ENCODE results near the gene AMIGO1.

The AMIGO1 gene

GRCh38 chr1:109547463-109548320 is 38.2 kb upstream of the AMIGO1 start:
- Histone ChIP-seq H3K4me2 (ENCODE audit: low read length) (peak overlapping the region; percentile 79), H3K27ac (peak overlapping the region; percentile 90), H3K4me3 (ENCODE audit: low read depth, low read length) (peak overlapping the region; percentile 97), H3K9ac (peak overlapping the region; percentile 61), H3K4me1 (peaks cover 6% of the 10 kb centered on the region), H3K27me3 (ENCODE audit: control insufficient read depth, insufficient read depth, low read length) (no peaks in the 10 kb centered on the region), H3K9me3 (ENCODE audit: control insufficient read depth, low read length) (no peaks in the 10 kb centered on the region), H2AFZ (peak overlapping the region; percentile 69), H3K79me2 (peaks cover 24% of the 10 kb centered on the region), H3K36me3 (ENCODE audit: control insufficient read depth, insufficient read depth, low read length) (no peaks in the 10 kb centered on the region)
- TF ChIP-seq, protein P1, sequence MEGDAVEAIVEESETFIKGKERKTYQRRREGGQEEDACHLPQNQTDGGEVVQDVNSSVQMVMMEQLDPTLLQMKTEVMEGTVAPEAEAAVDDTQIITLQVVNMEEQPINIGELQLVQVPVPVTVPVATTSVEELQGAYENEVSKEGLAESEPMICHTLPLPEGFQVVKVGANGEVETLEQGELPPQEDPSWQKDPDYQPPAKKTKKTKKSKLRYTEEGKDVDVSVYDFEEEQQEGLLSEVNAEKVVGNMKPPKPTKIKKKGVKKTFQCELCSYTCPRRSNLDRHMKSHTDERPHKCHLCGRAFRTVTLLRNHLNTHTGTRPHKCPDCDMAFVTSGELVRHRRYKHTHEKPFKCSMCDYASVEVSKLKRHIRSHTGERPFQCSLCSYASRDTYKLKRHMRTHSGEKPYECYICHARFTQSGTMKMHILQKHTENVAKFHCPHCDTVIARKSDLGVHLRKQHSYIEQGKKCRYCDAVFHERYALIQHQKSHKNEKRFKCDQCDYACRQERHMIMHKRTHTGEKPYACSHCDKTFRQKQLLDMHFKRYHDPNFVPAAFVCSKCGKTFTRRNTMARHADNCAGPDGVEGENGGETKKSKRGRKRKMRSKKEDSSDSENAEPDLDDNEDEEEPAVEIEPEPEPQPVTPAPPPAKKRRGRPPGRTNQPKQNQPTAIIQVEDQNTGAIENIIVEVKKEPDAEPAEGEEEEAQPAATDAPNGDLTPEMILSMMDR (IDR thresholded peaks at IDR 0.05): no peak

GRCh38 chr1:109546311-109547109 is 37.0 kb upstream of the AMIGO1 start:
- H3K9ac ChIP-seq: no peak overlapping the region
- H3K36me3 ChIP-seq (ENCODE audit: control insufficient read depth, insufficient read depth, low read length): no peaks in the 10 kb centered on the region
- no peaks in the 10 kb centered on the region for H3K27me3 ChIP-seq (ENCODE audit: control insufficient read depth, insufficient read depth, low read length)
- peak overlapping the region; percentile 97 for H3K4me3 ChIP-seq (ENCODE audit: low read depth, low read length)
- H2AFZ ChIP-seq: peak overlapping the region; percentile 66
- peak overlapping the region; percentile 47 for H3K27ac ChIP-seq
- H3K79me2 ChIP-seq: peaks cover 23% of the 10 kb centered on the region
- H3K4me1 ChIP-seq: peaks cover 6% of the 10 kb centered on the region
- peak overlapping the region; percentile 79 for H3K4me2 ChIP-seq (ENCODE audit: low read length)
- TF ChIP-seq, protein P1 (IDR thresholded peaks at IDR 0.05): peak; percentile 76
- H3K9me3 ChIP-seq (ENCODE audit: control insufficient read depth, low read length): no peaks in the 10 kb centered on the region

- no peak overlapping the region for H3K9ac ChIP-seq
- TF ChIP-seq, protein P1 (IDR thresholded peaks at IDR 0.05): no peak
These were observed 34.6 kb upstream of the AMIGO1 start for GRCh38 chr1:109543988-109544735.

DNA sequence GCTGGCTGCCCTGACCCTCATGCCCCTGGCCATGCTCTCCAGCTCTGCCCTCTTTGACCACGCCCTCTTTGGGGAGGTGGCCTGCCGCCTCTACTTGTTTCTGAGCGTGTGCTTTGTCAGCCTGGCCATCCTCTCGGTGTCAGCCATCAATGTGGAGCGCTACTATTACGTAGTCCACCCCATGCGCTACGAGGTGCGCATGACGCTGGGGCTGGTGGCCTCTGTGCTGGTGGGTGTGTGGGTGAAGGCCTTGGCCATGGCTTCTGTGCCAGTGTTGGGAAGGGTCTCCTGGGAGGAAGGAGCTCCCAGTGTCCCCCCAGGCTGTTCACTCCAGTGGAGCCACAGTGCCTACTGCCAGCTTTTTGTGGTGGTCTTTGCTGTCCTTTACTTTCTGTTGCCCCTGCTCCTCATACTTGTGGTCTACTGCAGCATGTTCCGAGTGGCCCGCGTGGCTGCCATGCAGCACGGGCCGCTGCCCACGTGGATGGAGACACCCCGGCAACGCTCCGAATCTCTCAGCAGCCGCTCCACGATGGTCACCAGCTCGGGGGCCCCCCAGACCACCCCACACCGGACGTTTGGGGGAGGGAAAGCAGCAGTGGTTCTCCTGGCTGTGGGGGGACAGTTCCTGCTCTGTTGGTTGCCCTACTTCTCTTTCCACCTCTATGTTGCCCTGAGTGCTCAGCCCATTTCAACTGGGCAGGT is 33.9 kb upstream of the AMIGO1 start:
- H3K27me3 ChIP-seq (ENCODE audit: control insufficient read depth, insufficient read depth, low read length): no peaks in the 10 kb centered on the region
- H3K79me2 ChIP-seq: peaks cover 3% of the 10 kb centered on the region
- no peak overlapping the region for H3K4me2 ChIP-seq (ENCODE audit: low read length)
- no peaks in the 10 kb centered on the region for H3K36me3 ChIP-seq (ENCODE audit: control insufficient read depth, insufficient read depth, low read length)
- H3K9me3 ChIP-seq (ENCODE audit: control insufficient read depth, low read length): no peaks in the 10 kb centered on the region
- TF ChIP-seq, protein P1 (IDR thresholded peaks at IDR 0.05): no peak
- H3K27ac ChIP-seq: no peak overlapping the region
- no peak overlapping the region for H3K9ac ChIP-seq
- no peak overlapping the region for H3K4me3 ChIP-seq (ENCODE audit: low read depth, low read length)
- H2AFZ ChIP-seq: no peak overlapping the region
- H3K4me1 ChIP-seq: peaks cover 6% of the 10 kb centered on the region

More at GRCh38 chr1:109543988-109544735, 34.6 kb upstream of the AMIGO1 start:
- H3K36me3 ChIP-seq (ENCODE audit: control insufficient read depth, insufficient read depth, low read length): no peaks in the 10 kb centered on the region
- no peaks in the 10 kb centered on the region for H3K27me3 ChIP-seq (ENCODE audit: control insufficient read depth, insufficient read depth, low read length)
- H3K27ac ChIP-seq: no peak overlapping the region
- no peak overlapping the region for H2AFZ ChIP-seq
- H3K79me2 ChIP-seq: peaks cover 9% of the 10 kb centered on the region
- H3K4me1 ChIP-seq: peaks cover 6% of the 10 kb centered on the region
- H3K9me3 ChIP-seq (ENCODE audit: control insufficient read depth, low read length): no peaks in the 10 kb centered on the region
- no peak overlapping the region for H3K4me2 ChIP-seq (ENCODE audit: low read length)
- no peak overlapping the region for H3K4me3 ChIP-seq (ENCODE audit: low read depth, low read length)

Measured in parathyroid adenoma (tissue), 2 donors.